Activated B cell treated with CpG ODN at 0.5 μM for 24 hours (primary cell): ENCODE data around the gene PTPRD. TPM values are rescaled to one million over a fixed set of nuclear protein-coding genes. Genes with fewer than 3 reads are reported as not detected.

Experiments
- ATAC-seq: fragments of 200-7000 bp; cut with Tn5 transposase; one replicate; pipeline ENCODE4 v1.10.0; 2021; ENCODE audit warnings: low read depth, mild to moderate bottlenecking, moderate library complexity
- CTCF ChIA-PET: fragments of 350-600 bp; sonication (Branson Sonifier 250); formaldehyde crosslinking; loops from one replicate; lab custom pipeline; 2021; ENCODE audit warnings: antibody characterized with exemption; lab: Charles Lee
- POLR2A ChIA-PET: fragments of 350-600 bp; sonication (Branson Sonifier 250); formaldehyde crosslinking; loops from one replicate; lab custom pipeline; 2021; ENCODE audit warnings: antibody characterized with exemption; lab: Charles Lee
- DNase-seq: peaks from one replicate; pipeline ENCODE4 v3.0.0; 2022
- H3K27ac Mint-ChIP-seq: one replicate; pipeline ENCODE4 v1.8.0; 2020; ENCODE audit warnings: mixed read lengths
- H3K27me3 Mint-ChIP-seq: one replicate; pipeline ENCODE4 v1.8.0; 2021; ENCODE audit warnings: mixed read lengths
- H3K36me3 Mint-ChIP-seq: one replicate; pipeline ENCODE4 v1.8.0; 2021; ENCODE audit warnings: low read depth, mixed read lengths
- H3K4me1 Mint-ChIP-seq: one replicate; pipeline ENCODE4 v1.8.0; 2021; ENCODE audit warnings: mixed read lengths
- H3K4me3 Mint-ChIP-seq: one replicate; pipeline ENCODE4 v1.8.0; 2020; ENCODE audit warnings: mild to moderate bottlenecking, mixed read lengths
- H3K9me3 Mint-ChIP-seq: one replicate; pipeline ENCODE4 v1.8.0; 2020; ENCODE audit warnings: mixed read lengths
- intact Hi-C: fragments of 100-400 bp; cut with micrococcal nuclease; formaldehyde crosslinking; loops from one replicate; pipeline ENCODE4 v1.15.1; 2024
- total RNA-seq: library from RNA; stranded (reverse); gene quantifications from 2 replicates; pipeline ENCODE4 v1.2.3, GENCODE V29; 2022
- TF ChIP-seq, protein P1 (sequence below): fragments of 200-600 bp; IDR thresholded peaks from one replicate; pipeline ENCODE4 v1.8.0; 2022; ENCODE audit warnings: antibody characterized with exemption, mild to moderate bottlenecking

The PTPRD gene
- total RNA-seq, 1 donor from 2014 or later = 0.04 TPM

DNA sequence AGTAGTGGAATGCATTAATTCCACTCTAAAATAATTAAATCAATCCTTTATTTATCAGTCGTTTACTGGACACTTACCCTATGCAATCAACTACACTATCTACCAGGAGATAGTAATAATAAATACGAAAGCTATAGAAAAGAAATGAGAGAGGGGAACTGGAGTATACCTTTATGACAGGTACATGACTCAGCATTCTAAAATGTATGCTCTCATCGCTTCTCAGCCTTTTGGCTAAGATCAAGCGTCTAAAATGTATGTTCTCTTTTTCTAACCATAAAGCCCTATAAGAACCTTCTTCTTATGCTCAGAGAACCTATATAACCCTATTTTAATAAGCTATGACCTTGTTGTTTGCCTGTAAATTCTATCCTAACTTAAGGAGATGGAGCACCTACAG, 2059.4 kb downstream of the PTPRD start:
- TF ChIP-seq, protein P1, sequence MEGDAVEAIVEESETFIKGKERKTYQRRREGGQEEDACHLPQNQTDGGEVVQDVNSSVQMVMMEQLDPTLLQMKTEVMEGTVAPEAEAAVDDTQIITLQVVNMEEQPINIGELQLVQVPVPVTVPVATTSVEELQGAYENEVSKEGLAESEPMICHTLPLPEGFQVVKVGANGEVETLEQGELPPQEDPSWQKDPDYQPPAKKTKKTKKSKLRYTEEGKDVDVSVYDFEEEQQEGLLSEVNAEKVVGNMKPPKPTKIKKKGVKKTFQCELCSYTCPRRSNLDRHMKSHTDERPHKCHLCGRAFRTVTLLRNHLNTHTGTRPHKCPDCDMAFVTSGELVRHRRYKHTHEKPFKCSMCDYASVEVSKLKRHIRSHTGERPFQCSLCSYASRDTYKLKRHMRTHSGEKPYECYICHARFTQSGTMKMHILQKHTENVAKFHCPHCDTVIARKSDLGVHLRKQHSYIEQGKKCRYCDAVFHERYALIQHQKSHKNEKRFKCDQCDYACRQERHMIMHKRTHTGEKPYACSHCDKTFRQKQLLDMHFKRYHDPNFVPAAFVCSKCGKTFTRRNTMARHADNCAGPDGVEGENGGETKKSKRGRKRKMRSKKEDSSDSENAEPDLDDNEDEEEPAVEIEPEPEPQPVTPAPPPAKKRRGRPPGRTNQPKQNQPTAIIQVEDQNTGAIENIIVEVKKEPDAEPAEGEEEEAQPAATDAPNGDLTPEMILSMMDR = no peak
- no peaks in the 10 kb centered on the region for H3K36me3 Mint-ChIP-seq
- ChIA-PET CTCF (no interaction called here), POLR2A (no interaction called here)
- no peak overlapping the region for H3K4me3 Mint-ChIP-seq
- DNase-seq = no peak
- intact Hi-C loops = no loop called here
- no peaks in the 10 kb centered on the region for H3K4me1 Mint-ChIP-seq
- no peak overlapping the region for H3K27ac Mint-ChIP-seq
- no peaks in the 10 kb centered on the region for H3K9me3 Mint-ChIP-seq
- ATAC-seq = no peak
- H3K27me3 Mint-ChIP-seq = no peaks in the 10 kb centered on the region

- no peaks in the 10 kb centered on the region for H3K9me3 Mint-ChIP-seq
- intact Hi-C loops = no loop called here
- no peaks in the 10 kb centered on the region for H3K4me1 Mint-ChIP-seq
- TF ChIP-seq, protein P1 = no peak
- no peaks in the 10 kb centered on the region for H3K36me3 Mint-ChIP-seq
- H3K27me3 Mint-ChIP-seq = no peaks in the 10 kb centered on the region
- CTCF ChIA-PET = no interaction called here
- no peak for ATAC-seq
- no peak for DNase-seq
- POLR2A ChIA-PET = no interaction called here
- H3K4me3 Mint-ChIP-seq = no peak overlapping the region
- no peak overlapping the region for H3K27ac Mint-ChIP-seq
These were observed 2060.1 kb downstream of the PTPRD start for GRCh38 chr9:8552732-8553131.

DNA sequence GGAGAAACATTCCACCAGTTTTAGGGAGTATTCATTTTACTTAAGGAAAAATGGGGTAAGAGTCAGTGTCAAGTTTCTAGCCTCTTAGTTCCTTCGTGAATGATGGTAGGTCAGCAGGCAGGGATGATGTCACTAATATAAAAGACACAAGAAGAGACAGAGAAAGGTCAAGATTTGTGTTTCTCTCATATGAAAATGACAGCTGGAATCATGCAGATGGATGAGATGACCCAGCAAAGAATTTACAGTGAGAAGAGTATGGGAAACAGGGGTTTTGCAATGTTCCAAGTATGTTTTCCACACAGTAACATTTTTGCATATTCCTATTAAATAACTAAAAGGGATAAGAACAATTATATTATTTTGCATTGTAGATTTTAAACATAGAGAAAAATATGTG, 2063.6 kb downstream of the PTPRD start:
- H3K4me1 Mint-ChIP-seq = no peaks in the 10 kb centered on the region
- no peak overlapping the region for H3K4me3 Mint-ChIP-seq
- intact Hi-C loops = no loop called here
- no peaks in the 10 kb centered on the region for H3K27me3 Mint-ChIP-seq
- no peak overlapping the region for H3K27ac Mint-ChIP-seq
- no peak for DNase-seq
- ChIA-PET POLR2A (no interaction called here), CTCF (no interaction called here)
- ATAC-seq = no peak
- H3K36me3 Mint-ChIP-seq = no peaks in the 10 kb centered on the region
- TF ChIP-seq, protein P1 = no peak
- no peaks in the 10 kb centered on the region for H3K9me3 Mint-ChIP-seq

DNA sequence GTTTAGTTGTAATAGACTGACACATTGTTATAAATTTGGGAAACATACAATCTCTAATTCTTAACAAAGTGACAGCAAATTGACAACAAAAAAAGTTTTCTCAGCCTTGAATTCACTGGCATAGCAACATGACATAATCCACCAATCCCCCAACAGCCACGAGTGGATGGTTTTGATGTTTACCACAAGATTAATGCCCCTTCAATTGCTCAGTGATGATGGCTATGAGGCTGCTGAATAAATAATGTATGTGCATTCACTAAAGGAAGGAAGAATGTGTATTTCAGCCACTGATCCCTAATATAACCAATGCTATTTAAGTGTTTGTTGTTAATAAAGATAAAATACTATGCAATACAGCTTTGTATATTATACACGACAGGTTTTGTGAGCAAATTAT, 2069.6 kb downstream of the PTPRD start:
- Mint-ChIP-seq H3K4me3 (no peak overlapping the region), H3K27me3 (no peaks in the 10 kb centered on the region), H3K36me3 (no peaks in the 10 kb centered on the region), H3K9me3 (no peaks in the 10 kb centered on the region), H3K27ac (no peak overlapping the region), H3K4me1 (no peaks in the 10 kb centered on the region)
- ATAC-seq = no peak
- intact Hi-C loops = no loop called here
- POLR2A ChIA-PET = no interaction called here
- no peak for DNase-seq
- TF ChIP-seq, protein P1 = no peak
- CTCF ChIA-PET = no interaction called here

DNA sequence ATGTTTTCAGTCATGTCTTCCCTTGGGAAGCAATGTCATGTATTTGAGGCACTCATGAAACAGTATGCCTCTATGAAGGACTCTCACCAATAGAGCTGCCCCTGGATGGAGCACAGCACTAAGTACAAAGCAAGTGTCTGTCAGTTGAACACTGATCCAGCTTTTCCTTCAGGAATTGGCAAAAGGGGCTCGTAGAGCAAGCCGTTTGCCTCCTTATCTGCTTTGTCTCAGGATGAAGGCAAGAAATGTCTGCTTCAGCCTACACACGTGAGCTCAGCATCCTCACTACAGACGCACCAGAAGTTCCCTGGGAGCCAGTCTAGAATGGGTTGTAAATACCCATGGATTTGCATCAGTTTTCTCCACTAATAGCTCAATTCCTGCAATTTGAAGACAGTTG, 2070.3 kb downstream of the PTPRD start:
- no peaks in the 10 kb centered on the region for H3K36me3 Mint-ChIP-seq
- POLR2A ChIA-PET = no interaction called here
- H3K4me1 Mint-ChIP-seq = no peaks in the 10 kb centered on the region
- no peaks in the 10 kb centered on the region for H3K27me3 Mint-ChIP-seq
- CTCF ChIA-PET = no interaction called here
- DNase-seq (no peak), ATAC-seq (no peak)
- TF ChIP-seq, protein P1 = no peak
- H3K9me3 Mint-ChIP-seq = no peaks in the 10 kb centered on the region
- no peak overlapping the region for H3K4me3 Mint-ChIP-seq
- intact Hi-C loops = no loop called here
- no peak overlapping the region for H3K27ac Mint-ChIP-seq
